CD4-positive, alpha-beta T cell treated with Interleukin-15 for 4 hours (primary cell): ENCODE measurements around the gene UTP4.
"Not testable (repeated sequence)": the region's sequence is repeated elsewhere in the genome, so short reads cannot be mapped to it uniquely, and the experiment has no call there.

Source experiments
- DNase-seq: peaks from one replicate; pipeline ENCODE4 v3.0.0-alpha.2; 2020; ENCODE audit warnings: low spot score

Gene UTP4

DNA sequence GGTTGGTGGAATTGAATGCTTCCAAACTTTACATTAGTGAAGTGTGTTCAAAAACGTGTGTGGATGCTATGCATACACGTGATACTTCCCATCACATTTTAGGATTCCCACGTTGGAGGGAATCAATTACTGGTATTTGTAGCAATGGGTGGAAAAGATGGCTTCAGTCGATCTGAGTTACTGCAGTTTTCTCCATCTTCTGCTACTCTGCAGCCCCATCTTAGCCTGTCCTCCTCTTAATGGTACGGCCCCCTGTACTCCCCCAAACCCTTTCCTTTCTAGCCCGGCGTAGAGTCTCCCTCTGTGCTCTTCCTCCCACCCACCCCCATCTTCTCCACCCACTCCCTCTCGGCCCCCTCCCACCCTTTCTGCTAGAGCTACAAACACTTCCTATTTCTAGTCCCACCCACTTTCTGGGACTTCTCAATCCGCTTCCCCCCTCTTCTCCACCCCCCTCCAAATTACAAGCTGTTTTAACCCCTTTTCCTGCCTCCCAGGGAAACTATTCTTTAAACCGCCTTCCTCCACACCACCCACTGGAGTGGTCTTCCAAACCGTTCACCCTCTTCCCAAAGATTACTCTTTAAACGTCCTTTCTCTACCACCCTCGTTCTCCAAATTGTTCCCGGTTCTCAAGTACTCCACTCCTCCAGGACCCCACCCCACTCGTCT is 1.1 kb upstream of the UTP4 start:
- DNase-seq, result no peak

DNA sequence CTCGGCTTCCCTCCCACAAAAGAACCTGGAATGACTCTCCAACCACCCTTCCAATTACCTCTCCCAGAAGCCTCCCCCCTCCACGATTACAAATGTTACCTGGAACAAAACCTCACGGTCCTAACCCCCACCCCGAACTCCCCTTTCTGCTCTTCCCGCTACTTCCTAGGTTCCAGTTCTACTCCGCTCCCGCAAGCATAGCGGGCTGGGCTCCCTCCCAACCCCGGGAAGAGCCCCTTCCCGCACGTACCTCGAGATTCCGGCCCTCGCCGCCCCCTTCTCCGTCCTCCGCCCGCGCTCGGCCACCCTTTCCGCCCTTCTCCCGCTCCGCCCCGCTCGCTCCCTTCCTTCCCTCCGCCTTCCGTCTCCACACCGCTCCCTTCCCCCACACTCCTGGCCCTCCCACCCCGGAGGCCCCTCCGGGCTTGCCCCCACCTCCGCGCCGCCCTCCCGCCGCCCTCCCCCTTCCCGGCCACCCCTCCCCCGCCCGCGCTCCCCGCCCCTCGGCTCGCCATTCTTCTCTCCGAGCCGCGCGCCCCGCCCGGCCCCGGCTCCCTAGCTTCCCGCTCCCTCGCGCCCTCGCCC is 518 bp upstream of the UTP4 start:
- peak; percentile 56 for DNase-seq

DNA sequence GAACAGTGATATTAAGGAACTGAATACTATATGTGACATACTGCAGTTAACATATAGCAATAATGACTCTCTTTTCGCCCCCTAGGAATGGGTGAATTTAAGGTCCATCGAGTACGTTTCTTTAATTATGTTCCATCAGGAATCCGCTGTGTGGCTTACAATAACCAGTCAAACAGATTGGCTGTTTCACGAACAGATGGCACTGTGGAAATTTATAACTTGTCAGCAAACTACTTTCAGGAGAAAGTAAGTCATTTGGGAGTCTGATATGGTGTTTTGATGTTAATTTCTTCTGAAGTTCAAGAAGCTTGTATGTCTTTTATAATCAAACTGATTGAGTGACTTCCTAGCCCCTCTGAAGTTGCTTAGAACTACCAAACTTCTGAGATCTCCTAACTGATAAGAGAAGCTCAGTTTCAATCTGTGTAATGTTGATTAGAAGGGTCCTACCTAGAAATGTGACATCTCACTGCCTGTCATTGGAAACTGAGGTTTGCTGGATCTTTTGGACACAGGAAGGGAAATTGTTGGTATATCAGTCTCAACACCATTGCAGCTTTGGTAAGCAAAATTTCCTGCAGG is 1.0 kb downstream of the UTP4 start:
- no peak for DNase-seq

DNA sequence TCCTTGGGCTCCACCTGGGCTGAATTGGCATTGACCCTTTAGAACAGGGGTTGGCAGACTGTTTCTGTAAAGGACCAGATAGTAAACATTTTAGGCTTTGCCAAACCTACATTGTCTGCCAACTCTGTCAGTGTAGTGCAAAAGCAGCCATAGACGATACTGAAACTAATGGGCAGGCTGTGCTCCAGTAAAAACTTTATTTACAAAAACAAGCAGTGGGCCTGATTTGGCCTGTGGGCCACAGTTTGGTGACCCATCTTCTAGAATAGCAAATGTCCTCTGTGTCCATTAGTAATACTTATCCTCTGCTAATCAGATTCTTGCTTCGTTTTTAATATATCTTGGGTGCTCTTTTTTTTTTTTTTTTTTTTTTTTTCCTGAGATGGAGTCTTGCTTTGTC is 6.2 kb downstream of the UTP4 start:
- no peak for DNase-seq

DNA sequence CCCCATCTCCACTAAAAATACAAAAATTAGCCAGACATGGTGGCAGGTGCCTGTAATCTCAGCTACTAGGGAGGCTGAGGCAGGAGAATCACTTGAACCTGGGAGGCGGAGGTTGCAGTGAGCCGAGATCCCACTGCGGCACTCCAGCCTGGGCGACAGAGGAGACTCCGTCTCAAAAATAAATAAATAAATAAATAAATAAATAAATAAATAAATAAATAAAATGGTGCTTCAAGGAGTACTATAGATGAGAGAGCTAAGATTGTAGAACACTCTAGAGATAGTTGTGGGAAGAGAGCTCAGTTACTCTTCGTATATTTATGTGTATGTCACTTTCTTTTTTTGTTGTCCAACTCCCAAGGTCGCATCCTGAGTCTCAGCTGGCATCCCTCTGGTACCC is 7.0 kb downstream of the UTP4 start:
- not testable (repeated sequence) for DNase-seq

DNA sequence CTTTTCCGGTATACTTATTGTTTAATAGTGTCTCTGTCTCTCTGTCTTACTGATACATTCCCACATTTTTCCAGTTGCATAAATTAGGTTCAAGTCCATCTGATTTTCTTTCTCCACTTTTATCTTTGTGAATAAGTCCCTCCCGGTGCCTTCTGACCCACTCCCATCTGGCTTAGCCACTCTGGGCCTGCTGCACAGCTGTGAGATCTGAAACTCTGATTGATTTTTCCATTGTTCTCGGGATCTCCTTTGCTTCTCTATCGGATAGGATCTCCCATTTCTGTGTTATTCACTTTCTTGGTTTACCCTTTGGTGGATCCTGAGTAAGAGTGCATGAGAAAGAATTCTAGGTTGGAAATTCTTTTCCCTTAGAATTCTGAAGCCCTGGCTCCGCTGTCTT is 8.6 kb downstream of the UTP4 start:
- DNase-seq, result no peak

DNA sequence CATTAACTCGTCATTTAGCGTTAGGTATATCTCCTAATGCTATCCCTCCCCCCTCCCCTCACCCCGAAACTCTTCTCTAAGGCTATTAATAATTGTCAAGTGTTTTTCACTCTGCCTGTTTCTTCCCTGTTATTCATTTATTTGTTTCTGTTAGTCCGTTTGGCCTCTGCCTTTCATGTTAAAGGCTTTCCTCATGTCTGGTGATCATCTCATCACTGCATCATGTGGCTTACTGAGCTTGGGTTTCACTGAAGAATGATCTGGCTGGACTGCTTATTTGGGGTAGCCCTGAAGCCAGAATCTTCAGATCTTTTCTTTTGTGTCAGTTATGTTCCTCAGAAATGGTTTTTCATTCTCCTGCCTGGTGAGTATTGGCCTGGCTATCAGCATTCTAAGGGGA is 9.5 kb downstream of the UTP4 start:
- DNase-seq, result no peak

DNA sequence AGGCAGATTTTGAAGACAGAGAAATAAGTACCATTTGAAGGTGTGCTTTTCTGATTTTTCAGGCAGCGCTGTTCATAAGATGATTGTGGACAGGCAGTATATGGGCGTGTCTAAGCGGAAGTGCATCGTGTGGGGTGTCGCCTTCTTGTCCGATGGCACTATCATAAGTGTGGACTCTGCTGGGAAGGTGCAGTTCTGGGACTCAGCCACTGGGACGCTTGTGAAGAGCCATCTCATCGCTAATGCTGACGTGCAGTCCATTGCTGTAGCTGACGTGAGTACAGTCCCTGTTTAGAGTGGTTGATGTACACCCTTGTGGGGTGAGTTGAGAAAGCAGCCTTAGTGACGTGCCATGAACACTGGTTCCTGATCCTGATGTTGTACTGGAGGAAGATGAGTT is 10.7 kb downstream of the UTP4 start:
- DNase-seq, result no peak

DNA sequence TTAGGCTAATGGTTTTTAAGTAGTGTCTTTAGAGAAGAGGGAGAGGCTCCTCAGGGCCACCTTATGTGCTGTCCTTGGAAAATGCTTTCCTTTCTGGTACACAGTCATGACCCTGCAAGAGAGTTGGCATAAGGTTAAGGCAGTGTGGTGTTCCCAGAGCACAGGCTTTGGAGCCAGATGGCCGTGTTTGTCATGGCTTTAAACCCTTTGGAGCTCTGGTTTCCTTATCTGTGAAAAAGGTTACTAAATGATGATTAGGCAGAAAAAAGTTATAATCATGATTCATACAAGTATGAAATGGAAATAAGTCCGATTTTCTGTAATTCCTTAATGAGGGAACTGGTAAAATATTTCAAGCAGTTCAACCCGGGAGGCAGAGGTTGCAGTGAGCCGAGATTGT is 13.2 kb downstream of the UTP4 start:
- DNase-seq, result no peak

DNA sequence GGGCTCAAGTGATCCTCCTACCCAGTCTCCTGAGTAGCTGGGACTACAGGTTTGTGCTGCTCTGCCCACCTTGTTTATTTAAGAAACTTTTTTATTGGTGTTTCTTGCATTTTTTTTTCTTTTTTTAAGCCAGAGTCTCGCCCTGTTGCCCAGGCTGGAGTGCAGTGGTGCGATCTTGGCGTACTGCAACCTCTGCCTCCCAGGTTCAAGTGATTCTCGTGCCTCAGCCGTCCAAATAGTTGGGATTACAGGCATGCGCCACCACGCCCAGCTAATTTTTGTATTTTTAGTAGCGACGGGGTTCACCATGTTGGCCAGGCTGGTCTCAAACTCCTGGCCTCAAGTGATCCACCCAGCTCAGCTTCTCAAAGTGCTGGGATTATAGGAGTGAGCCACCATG is 17.2 kb downstream of the UTP4 start:
- not testable (repeated sequence) for DNase-seq

DNA sequence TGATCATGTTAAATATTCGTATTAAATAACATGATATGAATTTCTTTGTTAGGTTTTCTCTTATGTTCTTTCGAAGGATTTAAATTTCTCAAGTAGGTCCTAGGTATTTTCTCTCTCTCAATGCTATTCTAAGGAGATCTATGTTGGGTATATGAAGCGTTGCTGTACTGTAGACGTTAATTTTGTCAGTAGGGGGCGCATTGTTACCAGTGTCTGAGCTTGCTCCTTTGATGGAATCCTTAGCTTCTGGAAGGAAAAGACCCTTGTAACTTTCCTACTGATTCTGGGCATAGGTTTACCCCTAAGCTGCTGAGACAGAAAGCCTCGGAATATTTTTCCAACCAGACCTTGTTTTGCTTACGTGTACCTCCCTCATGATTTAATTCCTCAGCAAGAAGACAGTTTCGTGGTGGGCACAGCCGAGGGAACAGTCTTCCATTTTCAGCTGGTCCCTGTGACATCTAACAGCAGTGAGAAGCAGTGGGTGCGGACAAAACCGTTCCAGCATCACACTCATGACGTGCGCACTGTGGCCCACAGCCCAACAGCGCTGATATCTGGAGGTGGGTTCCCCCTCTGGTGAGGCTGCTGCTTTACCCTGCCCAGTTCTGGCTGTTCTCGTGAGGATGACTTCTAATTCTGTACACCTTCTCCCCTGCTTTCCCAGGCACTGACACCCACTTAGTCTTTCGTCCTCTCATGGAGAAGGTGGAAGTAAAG is 17.9 kb downstream of the UTP4 start:
- DNase-seq, result peak; percentile 76

DNA sequence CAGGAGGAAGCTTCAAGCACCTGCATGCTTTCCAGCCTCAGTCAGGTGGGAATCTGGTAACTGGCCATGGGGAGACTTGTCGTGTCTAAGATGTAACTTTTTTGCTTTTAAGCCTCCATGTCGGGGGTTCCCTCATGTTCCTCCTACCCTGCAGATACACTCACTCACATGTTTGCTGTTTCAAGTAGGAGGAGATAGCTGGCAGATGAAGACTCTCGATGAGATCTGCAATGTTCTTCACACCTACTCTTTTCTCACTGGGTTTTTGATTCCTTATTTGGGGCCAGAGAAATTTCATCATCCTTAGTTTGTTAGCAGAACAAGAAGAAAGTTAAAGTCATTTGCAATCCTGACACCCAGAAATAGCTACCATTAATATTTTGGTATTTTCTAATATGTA is 24.7 kb downstream of the UTP4 start:
- no peak for DNase-seq

DNA sequence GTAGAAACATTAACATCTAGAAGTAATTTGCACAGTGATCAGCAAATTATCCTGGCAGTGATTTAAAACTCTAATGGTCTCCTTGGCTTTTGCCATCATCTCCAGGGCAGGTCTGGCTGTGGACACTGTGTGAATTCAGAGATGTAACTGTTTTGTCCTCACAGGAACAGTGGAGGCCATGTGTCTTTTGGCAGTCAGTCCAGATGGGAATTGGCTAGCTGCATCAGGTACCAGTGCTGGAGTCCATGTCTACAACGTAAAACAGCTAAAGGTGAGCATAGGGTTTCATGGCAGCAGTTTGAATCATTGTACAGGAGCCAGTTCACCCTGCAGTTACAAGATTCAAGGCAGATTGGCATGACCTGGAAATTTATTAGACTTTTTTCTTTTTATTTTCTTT is 27.7 kb downstream of the UTP4 start:
- no peak for DNase-seq

DNA sequence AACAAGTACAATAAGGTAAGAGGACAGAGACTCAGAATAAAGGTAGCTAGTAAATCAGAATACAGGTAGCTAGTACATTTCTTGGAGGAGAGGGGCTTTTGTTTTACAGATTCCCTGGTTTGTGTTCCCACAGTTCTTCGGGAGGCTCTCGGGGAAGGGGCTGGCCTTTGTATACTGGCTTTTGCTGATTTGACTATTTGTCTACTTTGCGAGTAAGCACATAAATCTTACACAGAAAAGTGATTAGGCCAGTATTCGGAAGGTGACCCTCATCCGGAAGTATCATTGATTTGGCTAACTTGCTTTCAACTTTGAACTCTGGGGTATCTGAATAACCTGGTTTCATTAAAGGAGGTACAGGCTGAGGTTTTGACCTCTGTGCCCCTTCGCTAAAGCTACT is 33.1 kb downstream of the UTP4 start:
- DNase-seq, result no peak

DNA sequence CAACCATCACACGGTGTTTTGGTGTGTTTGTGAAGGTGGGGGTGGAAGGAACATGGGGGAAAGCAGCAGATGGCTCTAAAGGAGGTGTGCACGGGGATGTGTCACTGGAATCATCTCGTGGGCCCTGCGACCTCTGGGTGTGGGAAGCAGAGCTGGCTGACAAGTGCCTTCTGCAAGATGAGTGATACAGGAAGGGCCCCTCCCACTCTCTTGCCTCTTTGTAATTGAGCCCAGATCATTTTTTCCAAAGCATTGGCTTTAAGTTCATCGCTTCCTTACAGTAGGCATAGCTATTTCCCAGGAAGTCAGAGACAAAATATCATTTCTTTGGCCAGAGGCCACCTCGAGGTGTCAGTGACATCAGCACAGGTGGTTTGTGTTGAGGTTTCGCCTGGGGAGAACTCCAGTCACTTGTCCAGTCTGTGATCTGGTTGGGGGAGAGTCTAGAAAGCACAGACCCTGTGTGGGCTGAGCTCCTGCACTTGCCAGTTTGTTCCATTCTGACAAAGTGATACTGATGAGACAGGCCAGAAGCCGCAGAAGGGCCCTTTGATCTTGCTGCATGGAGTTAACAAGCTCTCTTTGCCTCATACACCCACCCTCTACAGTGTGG is 33.9 kb downstream of the UTP4 start:
- peak; percentile 14 for DNase-seq

DNA sequence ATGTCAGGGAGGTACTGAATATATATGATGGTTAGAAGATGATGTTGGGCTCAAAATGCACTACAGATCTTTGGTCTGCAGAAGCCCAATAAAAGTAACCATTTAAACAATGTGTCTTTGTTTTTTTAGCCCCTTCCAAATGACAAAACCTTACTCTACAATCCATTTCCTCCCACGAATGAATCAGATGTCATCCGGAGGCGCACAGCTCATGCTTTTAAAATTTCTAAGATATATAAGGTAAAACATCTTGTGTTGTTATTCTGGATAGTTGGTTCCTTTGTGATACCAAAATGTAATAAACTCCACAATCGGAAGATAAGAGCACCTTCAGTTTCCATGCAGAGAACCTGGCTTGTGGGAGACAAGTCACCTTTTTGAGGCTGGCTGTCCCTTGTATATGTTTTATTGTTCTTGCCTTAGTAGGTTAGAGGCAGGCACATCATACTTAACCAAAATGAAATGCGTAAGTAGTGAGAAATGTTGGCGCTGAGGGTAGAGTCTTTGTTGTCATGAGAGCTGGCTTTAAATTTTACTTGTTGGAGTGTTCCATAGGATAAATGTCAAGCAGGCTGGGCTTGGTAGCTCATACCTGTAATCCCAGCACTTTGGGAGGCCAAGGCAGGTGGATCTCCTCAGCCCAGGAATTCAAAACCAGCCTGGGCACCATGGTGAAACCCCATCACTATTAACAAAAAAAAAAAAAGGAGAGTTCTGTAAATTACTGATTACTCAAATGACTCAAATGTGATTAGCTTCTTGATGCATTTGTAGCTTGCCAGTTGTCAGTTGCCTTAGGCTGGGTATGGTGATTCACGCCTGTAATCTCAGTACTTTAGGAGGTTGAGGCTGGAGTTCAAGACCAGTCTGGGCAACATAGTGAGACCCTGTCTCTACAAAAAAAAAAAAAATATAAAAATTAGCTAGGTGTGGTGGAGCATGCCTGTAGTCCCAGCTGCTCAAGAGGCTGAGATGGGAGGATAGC is 34.8 kb downstream of the UTP4 start:
- DNase-seq, result no peak

DNA sequence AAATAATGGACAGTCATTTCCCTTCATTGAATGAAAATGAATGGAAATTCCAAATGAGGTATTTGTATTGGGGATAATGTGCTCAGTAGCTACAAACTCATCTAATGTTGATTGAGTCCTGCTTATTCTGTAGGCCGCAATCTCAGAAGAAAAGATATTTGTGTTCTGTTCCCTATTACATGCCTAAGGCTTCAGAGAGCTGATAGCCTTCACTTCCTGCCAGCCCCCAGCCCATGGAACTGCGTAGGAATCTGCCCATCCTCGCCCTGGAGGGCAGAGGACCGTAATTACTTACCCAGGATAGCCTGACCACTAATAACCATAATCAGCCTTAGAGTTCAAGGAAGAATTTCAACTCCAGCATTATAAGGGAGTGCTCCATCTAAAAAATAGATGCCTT is 36.6 kb downstream of the UTP4 start:
- DNase-seq, result no peak

DNA sequence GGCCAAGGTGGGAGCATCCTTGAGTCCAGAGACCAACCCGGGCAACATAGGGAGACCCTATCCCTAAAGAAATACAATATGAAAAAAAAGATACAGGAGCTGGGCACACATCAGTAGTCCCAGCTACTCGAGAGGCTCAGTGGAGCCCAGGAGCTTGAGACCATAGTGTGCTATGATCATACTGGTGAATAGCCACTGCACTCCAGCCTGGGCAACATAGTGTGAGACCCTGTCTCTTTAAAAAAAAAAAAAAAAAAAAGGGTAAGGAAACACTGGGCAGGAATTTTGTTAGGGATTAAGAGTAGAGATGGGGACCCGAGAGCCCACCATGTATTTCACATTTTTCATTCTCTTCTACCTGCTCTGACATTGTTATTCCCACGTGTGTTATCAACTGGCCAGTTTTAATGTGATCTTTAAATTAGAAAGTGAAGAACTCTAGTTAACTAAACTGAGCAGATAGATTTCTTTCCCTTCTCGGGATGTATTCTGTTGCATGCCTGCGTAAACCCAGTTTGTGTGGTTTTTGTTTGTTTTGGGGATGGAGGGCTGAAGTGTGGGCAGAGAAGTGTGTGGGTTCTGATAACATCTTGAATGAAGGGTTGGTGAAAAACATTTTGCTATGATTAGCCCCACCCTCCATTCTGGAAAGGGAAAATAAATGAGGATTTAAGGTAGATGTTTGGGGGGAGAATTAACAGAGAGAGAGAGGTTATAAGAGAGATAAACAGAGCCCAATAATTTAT is 37.3 kb downstream of the UTP4 start:
- DNase-seq, result no peak

DNA sequence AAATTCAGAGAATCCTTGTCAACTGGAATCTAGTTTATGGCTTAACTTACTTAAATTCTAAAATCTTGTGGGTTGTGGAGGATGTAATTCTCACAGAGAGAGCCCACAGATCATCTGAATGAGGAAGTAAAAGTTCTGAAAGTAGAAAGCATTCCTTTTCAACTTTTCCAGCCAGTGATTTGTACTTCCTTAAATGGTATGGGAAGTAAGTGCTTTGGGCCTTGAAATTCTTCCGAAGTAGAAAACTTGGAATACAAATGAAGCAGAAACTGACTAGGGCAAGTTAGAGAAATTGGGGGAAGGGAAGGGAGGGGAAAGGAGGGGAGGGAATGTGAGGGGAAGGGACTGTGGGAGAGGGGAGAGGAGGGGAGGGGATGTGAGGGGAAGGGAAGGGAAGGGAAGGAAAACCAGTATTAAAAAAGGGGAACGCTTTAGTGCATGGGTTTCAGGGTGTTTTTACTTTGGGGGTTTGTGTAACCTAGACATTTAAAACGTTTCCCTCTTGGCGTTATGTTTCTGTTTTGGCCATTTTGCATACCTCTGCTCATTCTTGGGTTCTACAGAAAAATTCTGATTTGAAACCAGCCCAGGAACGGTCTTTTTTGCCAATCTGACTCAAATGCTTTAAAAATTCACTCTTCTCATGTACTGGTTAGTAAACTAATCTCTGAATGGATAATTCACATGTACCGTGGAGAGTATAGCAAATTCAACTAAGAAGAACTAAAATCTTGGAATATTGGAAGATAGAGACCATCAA is 39.1 kb downstream of the UTP4 start:
- DNase-seq, result no peak
